Vagina (tissue), 2 donors: ENCODE results near the gene CD47. TPM values are rescaled to one million over a fixed set of nuclear protein-coding genes. Genes with fewer than 3 reads are reported as not detected.

Experiments used
- DNase-seq, 2 donors: peaks; one replicate each; pipeline ENCODE4 v3.0.0-alpha.2; 2017; ENCODE audit errors: extremely low spot score in 2 of 2
- H3K27ac ChIP-seq: fragments of 200-600 bp; sonication (generic); one replicate; pipeline ENCODE4 v1.5.1; 2019
- H3K27me3 ChIP-seq: fragments of 200-600 bp; sonication (generic); one replicate; pipeline ENCODE4 v1.5.1; 2019
- H3K36me3 ChIP-seq, 2 donors: fragments of 200-600 bp; sonication (generic); one replicate each; pipeline ENCODE4 v1.5.1; 2017 to 2019
- H3K4me1 ChIP-seq: fragments of 200-600 bp; sonication (generic); one replicate; pipeline ENCODE4 v1.5.1; 2019
- H3K4me3 ChIP-seq, 2 donors: fragments of 200-600 bp; sonication (generic); 1 replicate in 1 of 2; 2 replicates in 1 of 2; pipeline ENCODE4 v1.5.1; 2016 to 2019
- H3K9me3 ChIP-seq: fragments of 200-600 bp; sonication (generic); one replicate; pipeline ENCODE4 v1.5.1; 2019
- CTCF ChIP-seq, 3 experiments: fragments of 450-650 bp in 2 of 3; fragments of 200-600 bp in 1 of 3; sonication (generic) in 1 of 3; IDR thresholded peaks; one replicate each; pipeline ENCODE4 v1.5.1; 2017 to 2019; ENCODE audit warnings: antibody characterized with exemption in 3 of 3, mild to moderate bottlenecking in 2 of 3, moderate library complexity in 2 of 3
- POLR2A ChIP-seq, 2 donors: fragments of 450-650 bp; IDR thresholded peaks; one replicate each; pipeline ENCODE4 v1.6.1; 2017; ENCODE audit warnings: antibody characterized with exemption in 2 of 2, mild to moderate bottlenecking in 2 of 2, moderate library complexity in 2 of 2
- POLR2AphosphoS5 ChIP-seq, 2 donors: sonication (generic); formaldehyde crosslinking; IDR thresholded peaks; one replicate each; pipeline ENCODE4 v1.9.0; 2017; ENCODE audit warnings: antibody characterized with exemption in 2 of 2, mild to moderate bottlenecking in 2 of 2, low read depth in 1 of 2; ENCODE audit not compliant: insufficient read depth in 1 of 2
- intact Hi-C: fragments of 100-400 bp; cut with DNase I; formaldehyde crosslinking; loops from one replicate; pipeline ENCODE4 v1.15.1; 2023
- total RNA-seq: library from RNA; depleted of rRNA; stranded (reverse); fragments of >200 nt; gene quantifications from one replicate; pipeline ENCODE4 v1.2.3, GENCODE V29; 2016

CD47 gene
- total RNA-seq, 1 donor from 2014 or later, result 51.3 TPM

GRCh38 chr3:108097322-108098002, 6.6 kb upstream of the CD47 start:
- H3K36me3 ChIP-seq, result no peaks in the 10 kb centered on the region
- intact Hi-C loops, result no loop called here
- no peak overlapping the region for H3K4me3 ChIP-seq
- no peak overlapping the region for H3K27ac ChIP-seq
- no peak for DNase-seq
- TF ChIP-seq POLR2A (IDR thresholded peaks at IDR 0.05), result no peak
- no peak for TF ChIP-seq POLR2AphosphoS5 (IDR thresholded peaks at IDR 0.05; ENCODE audit: insufficient read depth in 1 of 2, low read depth in 1 of 2)
- no peak for TF ChIP-seq CTCF (IDR thresholded peaks at IDR 0.05)
- no peaks in the 10 kb centered on the region for H3K4me1 ChIP-seq
- H3K27me3 ChIP-seq, result no peaks in the 10 kb centered on the region
- H3K9me3 ChIP-seq, result no peaks in the 10 kb centered on the region

- no peak for DNase-seq
- intact Hi-C loops, result no loop called here
Measured at GRCh38 chr3:108096532-108097321, 5.9 kb upstream of the CD47 start.

GRCh38 chr3:108093616-108094015, 2.8 kb upstream of the CD47 start:
- DNase-seq, result no peak
- intact Hi-C loops, result no loop called here

More at GRCh38 chr3:108096532-108097321, 5.9 kb upstream of the CD47 start:
- H3K27ac ChIP-seq, result no peak overlapping the region
- no peaks in the 10 kb centered on the region for H3K36me3 ChIP-seq
- no peaks in the 10 kb centered on the region for H3K27me3 ChIP-seq
- no peak overlapping the region for H3K4me3 ChIP-seq
- no peaks in the 10 kb centered on the region for H3K9me3 ChIP-seq
- H3K4me1 ChIP-seq, result peaks cover 6% of the 10 kb centered on the region
- TF ChIP-seq POLR2A (IDR thresholded peaks at IDR 0.05) (no peak), CTCF (IDR thresholded peaks at IDR 0.05) (no peak), POLR2AphosphoS5 (IDR thresholded peaks at IDR 0.05; ENCODE audit: insufficient read depth in 1 of 2, low read depth in 1 of 2) (no peak)

GRCh38 chr3:108093021-108093420, 2.2 kb upstream of the CD47 start:
- Histone ChIP-seq H3K4me3 (no peak overlapping the region), H3K27ac (no peak overlapping the region), H3K27me3 (no peaks in the 10 kb centered on the region), H3K9me3 (no peaks in the 10 kb centered on the region), H3K36me3 (no peaks in the 10 kb centered on the region), H3K4me1 (peaks cover 22% of the 10 kb centered on the region)
- intact Hi-C loops, result no loop called here
- no peak for TF ChIP-seq POLR2AphosphoS5 (IDR thresholded peaks at IDR 0.05; ENCODE audit: insufficient read depth in 1 of 2, low read depth in 1 of 2)
- TF ChIP-seq POLR2A (IDR thresholded peaks at IDR 0.05), result no peak
- TF ChIP-seq CTCF (IDR thresholded peaks at IDR 0.05), result no peak
- no peak for DNase-seq

More at GRCh38 chr3:108093616-108094015, 2.8 kb upstream of the CD47 start:
- Histone ChIP-seq H3K4me1 (peaks cover 16% of the 10 kb centered on the region), H3K27me3 (no peaks in the 10 kb centered on the region), H3K9me3 (no peaks in the 10 kb centered on the region), H3K4me3 (no peak overlapping the region), H3K27ac (no peak overlapping the region), H3K36me3 (no peaks in the 10 kb centered on the region)
- TF ChIP-seq CTCF (IDR thresholded peaks at IDR 0.05), result no peak
- TF ChIP-seq POLR2AphosphoS5 (IDR thresholded peaks at IDR 0.05; ENCODE audit: insufficient read depth in 1 of 2, low read depth in 1 of 2), result no peak
- no peak for TF ChIP-seq POLR2A (IDR thresholded peaks at IDR 0.05)

- Histone ChIP-seq H3K27me3 (no peaks in the 10 kb centered on the region), H3K36me3 (no peaks in the 10 kb centered on the region), H3K9me3 (no peaks in the 10 kb centered on the region), H3K4me3 (no peak overlapping the region), H3K4me1 (peaks cover 27% of the 10 kb centered on the region), H3K27ac (no peak overlapping the region)
- DNase-seq, result no peak
- intact Hi-C loops, result no loop called here
- no peak for TF ChIP-seq POLR2AphosphoS5 (IDR thresholded peaks at IDR 0.05; ENCODE audit: insufficient read depth in 1 of 2, low read depth in 1 of 2)
- TF ChIP-seq POLR2A (IDR thresholded peaks at IDR 0.05), result no peak
- no peak for TF ChIP-seq CTCF (IDR thresholded peaks at IDR 0.05)
Measured at GRCh38 chr3:108092501-108092900, 1.7 kb upstream of the CD47 start.
